GM23248 (cell line): Measurements from ENCODE around the gene SLC16A3. TPM values are rescaled to one million over a fixed set of nuclear protein-coding genes. Genes with fewer than 3 reads are reported as not detected.

Experiments
- DNase-seq: peaks from one replicate; pipeline ENCODE4 v3.0.0-alpha.2; 2015
- H2AFZ ChIP-seq: fragments of 200-600 bp; sonication (generic); 2 replicates; pipeline ENCODE4 v1.6.1; 2016; ENCODE audit warnings: antibody characterized with exemption
- H3F3A ChIP-seq: fragments of 200-600 bp; sonication (generic); 2 replicates; pipeline ENCODE4 v1.6.1; 2016; ENCODE audit warnings: mild to moderate bottlenecking, antibody characterized with exemption, mixed run types; ENCODE audit not compliant: insufficient read depth
- H3K27ac ChIP-seq: fragments of 200-600 bp; sonication (generic); 2 replicates; pipeline ENCODE4 v1.5.1; 2016; ENCODE audit warnings: mild to moderate bottlenecking
- H3K27me3 ChIP-seq: fragments of 200-600 bp; sonication (generic); replicated peaks from 2 replicates; pipeline ENCODE4 v1.6.1; 2016; ENCODE audit warnings: mild to moderate bottlenecking; ENCODE audit not compliant: insufficient read depth
- H3K36me3 ChIP-seq: fragments of 200-600 bp; sonication (generic); 2 replicates; pipeline ENCODE4 v1.6.1; 2016; ENCODE audit warnings: low read depth, mild to moderate bottlenecking
- H3K4me1 ChIP-seq: fragments of 200-600 bp; sonication (generic); 2 replicates; pipeline ENCODE4 v1.6.1; 2016; ENCODE audit warnings: mild to moderate bottlenecking; ENCODE audit not compliant: insufficient read depth
- H3K4me2 ChIP-seq: fragments of 200-600 bp; sonication (generic); one replicate; pipeline ENCODE4 v1.6.1; 2016; ENCODE audit warnings: mild to moderate bottlenecking; ENCODE audit not compliant: unreplicated experiment
- H3K4me3 ChIP-seq: fragments of 200-600 bp; sonication (generic); 2 replicates; pipeline ENCODE4 v1.5.1; 2016; ENCODE audit warnings: mild to moderate bottlenecking
- H3K79me2 ChIP-seq: fragments of 200-600 bp; sonication (generic); 2 replicates; pipeline ENCODE4 v1.6.1; 2016; ENCODE audit warnings: mild to moderate bottlenecking; ENCODE audit not compliant: insufficient read depth
- H3K9ac ChIP-seq: fragments of 200-600 bp; sonication (generic); 2 replicates; pipeline ENCODE4 v1.6.1; 2016; ENCODE audit warnings: mild to moderate bottlenecking
- H3K9me2 ChIP-seq: fragments of 200-600 bp; sonication (generic); 2 replicates; pipeline ENCODE4 v1.6.1; 2016; ENCODE audit warnings: mixed run types, mild to moderate bottlenecking, moderate library complexity; ENCODE audit not compliant: insufficient read depth
- H3K9me3 ChIP-seq: fragments of 200-600 bp; sonication (generic); one replicate; pipeline ENCODE4 v1.6.1; 2017; ENCODE audit warnings: low read depth
- H4K20me1 ChIP-seq: fragments of 200-600 bp; sonication (generic); 2 replicates; pipeline ENCODE4 v1.6.0; 2016; ENCODE audit not compliant: insufficient read depth
- EZH2 ChIP-seq: fragments of 200-600 bp; sonication (generic); IDR thresholded peaks from 2 replicates; pipeline ENCODE4 v1.6.1; 2018; ENCODE audit warnings: antibody characterized with exemption, mild to moderate bottlenecking; ENCODE audit not compliant: insufficient read depth, poor library complexity, severe bottlenecking
- EZH2phosphoT487 ChIP-seq: fragments of 200-600 bp; sonication (generic); IDR thresholded peaks from 2 replicates; pipeline ENCODE4 v1.6.1; 2018; ENCODE audit warnings: antibody characterized with exemption, moderate library complexity, mild to moderate bottlenecking, low read depth; ENCODE audit not compliant: insufficient read depth
- WGBS, 2 experiments: methylation state at CpG; one replicate each; pipeline ENCODE4 v1.1.6; 2015 to 2017; ENCODE audit warnings: low lambda C conversion rate in 2 of 2, low coverage in 1 of 2; ENCODE audit errors: missing lambda C conversion rate in 2 of 2; 5-methylcytosine and 5-hydroxymethylcytosine counted together
- in situ Hi-C: fragments of 300-500 bp; cut with MboI; formaldehyde crosslinking; loops from 2 replicates; pipeline ENCODE4 v1.15.0; 2020
- microRNA-seq: library from miRNA; unstranded; fragments of <30 nt; microRNA quantifications from one replicate; pipeline ENCODE4, GENCODE V29; 2016; ENCODE audit warnings: borderline number of aligned reads
- polyA plus RNA-seq: library from polyadenylated mRNA; unstranded; fragments of >200 nt; fragmentation: Nextera tagmentation; extraction: Ambion mirVana; gene quantifications from 2 replicates; pipeline ENCODE4 v1.2.1, GENCODE V29; 2016
- total RNA-seq: library from RNA; depleted of rRNA; stranded (reverse); fragments of >200 nt; shearing (Covaris generic); gene quantifications from 2 replicates; pipeline ENCODE4 v1.2.3, GENCODE V29; 2014; rRNA removed

The SLC16A3 gene
- total and polyA plus RNA-seq, 2 experiments from 2014 or later: 95.5 to 550 TPM

GRCh38 chr17:82285141-82285540 lies 56.3 kb downstream of the SLC16A3 start:
- TF ChIP-seq EZH2phosphoT487 (no peak), EZH2 (no peak)
- Histone ChIP-seq H3K4me2 (no peak overlapping the region), H3K4me3 (no peak overlapping the region), H3K9me2 (no peaks in the 10 kb centered on the region), H3K9ac (no peak overlapping the region), H3K9me3 (no peaks in the 10 kb centered on the region), H3F3A (no peaks in the 10 kb centered on the region), H3K4me1 (peaks cover 17% of the 10 kb centered on the region), H4K20me1 (no peaks in the 10 kb centered on the region), H3K27ac (no peak overlapping the region), H3K36me3 (no peaks in the 10 kb centered on the region), H2AFZ (no peak overlapping the region), H3K27me3 (no peaks in the 10 kb centered on the region), H3K79me2 (no peaks in the 10 kb centered on the region)
- in situ Hi-C loops: no loop called here
- 45 to 51% methylated on average over 8 of the region's 8 CpGs for WGBS, 2 experiments
- DNase-seq: no peak

GRCh38 chr17:82287013-82287867 lies 58.4 kb downstream of the SLC16A3 start:
- Histone ChIP-seq H3K36me3 (no peaks in the 10 kb centered on the region), H3K79me2 (no peaks in the 10 kb centered on the region), H3K4me3 (no peak overlapping the region), H3K4me1 (peaks cover 11% of the 10 kb centered on the region), H3K9ac (no peak overlapping the region), H2AFZ (no peak overlapping the region), H4K20me1 (no peaks in the 10 kb centered on the region), H3K27ac (no peak overlapping the region), H3K9me3 (no peaks in the 10 kb centered on the region), H3K27me3 (no peaks in the 10 kb centered on the region), H3K4me2 (no peak overlapping the region), H3F3A (no peaks in the 10 kb centered on the region), H3K9me2 (no peaks in the 10 kb centered on the region)
- TF ChIP-seq EZH2 (no peak), EZH2phosphoT487 (no peak)
- DNase-seq: no peak
- 74 to 83% methylated on average over 9 of the region's 9 CpGs for WGBS, 2 experiments
- in situ Hi-C loops: no loop called here

- no peak overlapping the region for H3K4me3 ChIP-seq
Observed at GRCh38 chr17:82287868-82288801, 59.3 kb downstream of the SLC16A3 start.

More at GRCh38 chr17:82287868-82288801, 59.3 kb downstream of the SLC16A3 start:
- in situ Hi-C loops: no loop called here
- Histone ChIP-seq H2AFZ (no peak overlapping the region), H3K9me2 (no peaks in the 10 kb centered on the region), H3K4me1 (peaks cover 7% of the 10 kb centered on the region), H4K20me1 (no peaks in the 10 kb centered on the region), H3K36me3 (no peaks in the 10 kb centered on the region), H3F3A (no peaks in the 10 kb centered on the region), H3K27ac (no peak overlapping the region), H3K9ac (no peak overlapping the region), H3K27me3 (no peaks in the 10 kb centered on the region), H3K4me2 (no peak overlapping the region), H3K79me2 (no peaks in the 10 kb centered on the region), H3K9me3 (no peaks in the 10 kb centered on the region)
- DNase-seq: no peak
- WGBS, 2 experiments: 76 to 78% methylated on average over 18 to 19 of the region's 19 CpGs
- TF ChIP-seq EZH2 (no peak), EZH2phosphoT487 (no peak)

Small RNA genes lying within 50 kb of the gene (microRNA-seq; reads per million reads assigned to microRNA genes)
- gene MIR6787: not detected

Other genes starting within 250 kb of the SLC16A3 start
- 43.9 and 68.8 TPM in 2 replicates for gene CENPX, start 206.2 kb upstream of the SLC16A3 start, total RNA-seq
- 65.2 and 68.6 TPM in 2 replicates for gene CENPX, start 206.2 kb upstream of the SLC16A3 start, polyA plus RNA-seq
- 14.8 and 15.3 TPM in 2 replicates for gene LRRC45, start 205.7 kb upstream of the SLC16A3 start, total RNA-seq
- gene LRRC45, start 205.7 kb upstream of the SLC16A3 start, polyA plus RNA-seq: 4.4 and 4.5 TPM in 2 replicates
- gene RAC3, start 197.4 kb upstream of the SLC16A3 start, total RNA-seq: 5.4 and 7.9 TPM in 2 replicates
- 1.3 and 1.8 TPM in 2 replicates for gene RAC3, start 197.4 kb upstream of the SLC16A3 start, polyA plus RNA-seq
- gene DCXR, start 191.3 kb upstream of the SLC16A3 start, total RNA-seq: 75.8 and 83.5 TPM in 2 replicates
- 69.9 and 70.2 TPM in 2 replicates for gene DCXR, start 191.3 kb upstream of the SLC16A3 start, polyA plus RNA-seq
- 59.8 and 61.2 TPM in 2 replicates for gene RFNG, start 177.2 kb upstream of the SLC16A3 start, total RNA-seq
- gene RFNG, start 177.2 kb upstream of the SLC16A3 start, polyA plus RNA-seq: 10.6 and 11.8 TPM in 2 replicates
- 130 and 138 TPM in 2 replicates for gene GPS1, start 177.1 kb upstream of the SLC16A3 start, total RNA-seq
- 101 and 104 TPM in 2 replicates for gene GPS1, start 177.1 kb upstream of the SLC16A3 start, polyA plus RNA-seq
- gene DUS1L, start 163.2 kb upstream of the SLC16A3 start, total RNA-seq: 61.2 and 96.4 TPM in 2 replicates
- gene DUS1L, start 163.2 kb upstream of the SLC16A3 start, polyA plus RNA-seq: 13.3 and 27.7 TPM in 2 replicates
- gene FASN, start 130.8 kb upstream of the SLC16A3 start, total RNA-seq: 33.8 and 38.2 TPM in 2 replicates
- 12.7 and 16.3 TPM in 2 replicates for gene FASN, start 130.8 kb upstream of the SLC16A3 start, polyA plus RNA-seq
- 12.3 and 15.3 TPM in 2 replicates for gene CCDC57, start 16.2 kb upstream of the SLC16A3 start, total RNA-seq
- gene CCDC57, start 16.2 kb upstream of the SLC16A3 start, polyA plus RNA-seq: 6.2 and 10.6 TPM in 2 replicates
- gene CSNK1D, start 44.7 kb downstream of the SLC16A3 start, total RNA-seq: 24.5 and 35.1 TPM in 2 replicates
- 102 and 114 TPM in 2 replicates for gene CSNK1D, start 44.7 kb downstream of the SLC16A3 start, polyA plus RNA-seq
- 0.22 TPM in 1 of 2 replicates, not detected in the other for gene CD7, start 88.6 kb downstream of the SLC16A3 start, total RNA-seq
- gene CD7, start 88.6 kb downstream of the SLC16A3 start, polyA plus RNA-seq: 0.23 TPM in 1 of 2 replicates, not detected in the other
- gene SECTM1, start 104.7 kb downstream of the SLC16A3 start, total RNA-seq: 1.4 and 3.0 TPM in 2 replicates
- gene SECTM1, start 104.7 kb downstream of the SLC16A3 start, polyA plus RNA-seq: 1.4 TPM in 2 replicates
- gene TEX19, start 130.2 kb downstream of the SLC16A3 start, total RNA-seq: not detected in 2 replicates
- gene TEX19, start 130.2 kb downstream of the SLC16A3 start, polyA plus RNA-seq: not detected in 2 replicates
- gene UTS2R, start 142.7 kb downstream of the SLC16A3 start, total RNA-seq: not detected in 2 replicates
- gene UTS2R, start 142.7 kb downstream of the SLC16A3 start, polyA plus RNA-seq: not detected in 2 replicates
- 5.9 and 9.7 TPM in 2 replicates for gene HEXD, start 189.3 kb downstream of the SLC16A3 start, total RNA-seq
- 4.1 and 5.7 TPM in 2 replicates for gene HEXD, start 189.3 kb downstream of the SLC16A3 start, polyA plus RNA-seq
- 34.1 and 44.7 TPM in 2 replicates for gene OGFOD3, start 189.5 kb downstream of the SLC16A3 start, total RNA-seq
- gene OGFOD3, start 189.5 kb downstream of the SLC16A3 start, polyA plus RNA-seq: 38.1 and 43.6 TPM in 2 replicates
- 66.5 and 93.6 TPM in 2 replicates for gene CYBC1, start 221.7 kb downstream of the SLC16A3 start, total RNA-seq
- gene CYBC1, start 221.7 kb downstream of the SLC16A3 start, polyA plus RNA-seq: 54.0 and 58.3 TPM in 2 replicates
- gene NARF, start 229.7 kb downstream of the SLC16A3 start, total RNA-seq: 55.2 and 69.0 TPM in 2 replicates
- gene NARF, start 229.7 kb downstream of the SLC16A3 start, polyA plus RNA-seq: 67.2 and 70.2 TPM in 2 replicates